ENCODE results near the gene NEK7.
"Not testable (repeated sequence)": the region's sequence is repeated elsewhere in the genome, so short reads cannot be mapped to it uniquely, and the experiment has no call there.

Gene NEK7

DNA sequence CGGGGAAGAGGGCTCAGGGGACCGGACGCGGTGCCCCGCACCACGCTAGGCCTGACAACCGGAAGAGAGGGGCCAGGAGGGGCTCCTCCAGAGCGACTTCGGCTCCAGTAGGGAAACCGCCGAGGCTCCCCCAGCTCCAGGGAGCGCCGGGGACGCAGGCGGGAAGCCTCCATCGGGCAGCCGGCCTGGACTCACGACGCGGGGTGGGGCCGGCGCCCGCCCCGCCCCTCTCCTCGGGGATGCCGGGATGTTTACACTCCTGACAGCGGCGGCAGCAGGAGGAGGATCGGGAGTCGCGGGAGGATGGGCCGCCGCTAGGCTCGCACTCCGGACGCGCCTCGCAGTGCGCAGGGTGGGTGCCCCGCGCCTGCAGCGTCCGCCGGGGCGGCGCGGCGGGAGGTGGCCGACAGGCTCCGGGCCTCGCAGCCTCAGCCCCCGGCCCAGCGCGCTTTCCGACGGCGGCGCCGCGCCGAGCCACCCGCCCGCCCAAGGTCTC is at the start of gene NEK7:
Gene NEK7, plus strand, starts transcription at position 254 of the 496 bp plus-strand sequence. CDS start 75,583 bp downstream, outside the sequence.
- peak; percentile 53 for DNase-seq

DNA sequence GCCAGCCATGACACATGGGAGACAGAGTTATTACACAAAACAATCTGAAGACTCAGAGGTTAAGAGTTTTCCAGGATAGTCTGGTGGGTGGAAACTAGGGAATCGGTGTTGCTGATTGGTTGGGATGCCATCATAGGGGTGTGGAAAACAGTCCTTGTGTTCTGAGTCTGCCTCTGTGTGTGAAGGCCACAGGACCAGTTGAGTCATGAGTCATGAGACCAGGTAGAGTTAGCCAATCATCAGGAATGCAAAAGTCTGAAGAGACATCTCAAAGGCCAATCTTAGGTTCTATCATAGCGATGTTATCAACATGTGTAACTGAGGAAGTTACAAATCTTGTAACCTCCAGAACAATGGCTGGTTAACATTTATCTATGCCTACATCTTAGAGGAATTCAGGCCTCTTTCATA is 49.7 kb upstream of the NEK7 start:
- no peak for DNase-seq

DNA sequence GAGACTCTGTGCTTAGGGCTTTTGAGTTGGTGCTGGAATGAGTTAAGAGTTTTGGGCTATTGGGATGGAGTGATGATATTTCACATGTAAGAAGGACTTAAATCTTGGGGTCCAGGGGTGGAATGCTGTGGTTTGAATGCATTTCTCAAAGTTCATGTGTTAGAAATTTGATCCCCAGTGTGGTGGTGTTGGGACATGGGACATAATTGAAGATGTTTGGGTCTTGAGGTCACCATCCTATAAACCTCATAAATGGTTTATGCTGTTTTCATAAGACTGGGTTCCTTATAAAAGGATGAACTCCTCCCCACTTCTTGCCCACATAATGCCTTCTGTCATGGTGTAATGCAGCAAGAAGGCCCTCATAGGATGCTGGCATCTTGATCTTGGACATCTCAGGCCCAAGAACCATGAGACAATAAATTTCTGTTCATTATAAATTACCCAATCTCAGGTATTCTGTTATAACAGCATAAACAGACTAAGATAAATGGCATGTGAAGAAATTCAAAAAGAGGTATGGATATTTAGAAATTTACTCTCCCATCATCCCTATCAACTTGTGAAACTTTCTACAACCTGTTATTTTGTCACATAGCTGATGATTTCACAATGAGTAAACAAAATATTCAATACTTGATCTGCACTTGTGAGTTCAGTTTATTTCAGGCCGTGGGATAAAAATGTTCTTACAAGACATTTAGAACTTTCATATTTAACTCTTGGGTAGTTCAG is 48.0 kb upstream of the NEK7 start:
- DNase-seq, result no peak

DNA sequence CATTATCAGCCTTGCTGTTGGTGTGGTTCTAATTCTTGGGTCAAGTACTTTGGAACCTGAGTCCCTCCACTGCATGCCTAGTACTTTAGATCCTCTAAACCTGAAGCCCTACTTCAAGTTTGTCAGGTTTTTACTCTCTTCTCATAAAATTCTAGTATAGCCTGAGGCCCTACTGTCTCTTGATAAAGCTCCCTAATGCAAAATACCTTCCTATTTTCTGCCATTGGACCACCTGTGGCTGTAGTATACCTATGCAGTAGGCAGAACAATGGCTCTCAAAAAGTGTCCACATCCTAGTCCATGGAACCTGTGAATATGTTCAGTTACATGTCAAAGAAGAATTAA is 47.5 kb upstream of the NEK7 start:
- DNase-seq, result no peak

DNA sequence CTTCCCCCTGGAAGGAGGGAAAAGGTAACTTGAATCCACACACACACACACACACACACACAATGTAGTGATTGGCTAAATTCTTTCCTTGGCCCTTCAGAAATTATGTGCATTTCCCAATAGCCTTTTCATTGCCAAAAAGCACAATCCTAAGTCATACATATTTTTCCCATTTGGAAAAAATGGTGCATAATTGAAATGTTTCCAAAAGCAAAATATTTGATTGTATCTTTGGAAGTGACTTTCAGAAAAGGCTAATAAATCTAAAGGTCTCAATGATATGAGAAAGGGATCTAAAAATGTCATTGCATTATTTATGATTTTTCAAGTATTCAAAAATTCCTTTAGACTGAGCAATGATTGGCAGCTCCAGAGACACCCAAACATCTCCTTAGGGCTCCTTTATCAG is 43.5 kb upstream of the NEK7 start:
- DNase-seq, result no peak

DNA sequence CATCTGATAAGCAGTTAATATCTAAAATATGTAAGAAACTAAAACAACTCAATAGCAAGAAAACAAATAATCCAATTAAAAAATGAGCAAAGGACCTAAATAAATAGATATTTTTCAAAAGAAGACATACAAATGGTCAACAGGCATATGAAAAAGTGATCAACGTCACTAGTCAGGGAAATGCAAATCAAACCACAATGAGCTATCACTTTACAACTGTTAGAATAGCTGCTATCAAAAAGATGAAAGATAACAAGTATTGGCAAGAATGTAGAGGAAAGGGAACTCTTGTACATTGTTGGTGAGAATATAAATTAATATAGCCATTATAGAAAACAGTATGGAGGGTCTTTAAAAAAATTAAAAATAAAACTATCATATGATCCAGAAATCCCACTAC is 40.7 kb upstream of the NEK7 start:
- DNase-seq, result no peak

DNA sequence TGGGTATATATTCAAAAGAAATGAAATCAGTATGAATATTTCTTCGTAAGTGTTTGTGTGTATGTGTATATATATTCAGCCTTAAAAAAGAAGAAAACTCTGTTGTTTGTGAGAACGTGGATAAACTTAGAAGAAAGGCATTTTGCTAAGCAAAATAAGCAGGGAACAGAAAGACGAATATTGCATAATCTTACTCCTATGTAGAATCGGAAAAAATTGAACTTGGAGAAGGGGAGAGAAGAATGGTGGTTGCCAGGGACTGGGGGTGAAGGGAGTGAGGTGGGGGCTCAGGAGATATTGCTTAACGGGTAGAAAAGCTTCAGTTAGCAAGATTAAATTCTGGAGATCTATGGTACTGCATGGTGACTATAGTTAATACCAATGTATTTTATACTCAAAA is 40.3 kb upstream of the NEK7 start:
- no peak for DNase-seq

DNA sequence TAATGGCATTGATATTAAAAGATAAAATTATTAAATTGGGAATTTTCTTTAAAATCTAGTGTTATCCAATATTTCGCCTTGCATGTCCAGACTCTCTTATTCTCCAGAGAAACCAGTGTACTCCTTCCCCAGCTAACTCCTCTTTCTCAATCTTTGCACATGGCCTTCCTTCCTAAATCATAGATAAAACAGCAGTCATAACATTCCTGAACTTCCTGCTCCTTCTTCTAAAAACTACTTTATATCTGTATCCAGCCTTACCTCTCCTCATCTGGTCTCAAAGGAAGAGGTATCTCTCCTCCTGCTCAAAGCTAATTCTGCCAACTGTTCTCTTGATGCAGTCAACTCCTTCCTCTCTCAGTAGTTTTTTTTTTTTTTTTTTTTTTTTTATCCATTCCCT is 39.5 kb upstream of the NEK7 start:
- DNase-seq, result no peak

DNA sequence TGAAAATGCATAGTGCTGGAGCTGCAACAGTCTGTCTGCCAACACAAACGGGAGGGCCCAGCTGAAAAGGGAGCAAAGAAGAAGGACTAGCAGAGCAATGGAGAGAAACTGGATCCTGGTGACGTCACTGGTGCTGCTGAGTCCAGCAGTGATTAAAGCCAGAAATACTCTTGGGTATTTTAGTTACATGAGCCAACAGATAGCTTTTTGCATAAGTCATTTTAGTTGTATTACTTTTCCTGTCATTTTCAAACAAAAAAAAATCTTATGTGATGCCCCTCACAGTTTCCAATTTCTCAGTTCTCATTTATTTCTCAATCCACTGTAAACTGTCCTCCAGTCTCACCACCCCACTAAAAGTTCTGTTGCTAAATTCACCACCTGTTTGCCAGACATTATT is 38.7 kb upstream of the NEK7 start:
- DNase-seq, result no peak

DNA sequence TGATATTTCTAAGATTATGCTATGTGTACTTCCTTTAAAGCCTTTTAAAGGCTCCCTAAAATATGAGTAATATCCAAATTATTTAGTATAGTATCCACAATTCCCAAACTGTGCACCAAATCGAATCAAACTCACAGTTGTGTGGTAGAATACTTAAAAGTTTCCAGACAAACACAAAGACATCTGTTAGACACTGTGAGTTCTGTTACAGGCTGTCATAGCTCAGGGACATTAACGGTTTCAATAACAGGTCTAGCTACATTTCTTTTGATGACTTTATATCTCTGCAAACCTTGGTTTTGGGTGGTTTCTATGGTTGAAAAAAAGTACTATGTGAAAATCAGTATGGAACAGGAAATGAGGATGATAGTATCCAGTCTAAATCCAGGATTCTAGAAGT is 36.9 kb upstream of the NEK7 start:
- DNase-seq, result no peak

DNA sequence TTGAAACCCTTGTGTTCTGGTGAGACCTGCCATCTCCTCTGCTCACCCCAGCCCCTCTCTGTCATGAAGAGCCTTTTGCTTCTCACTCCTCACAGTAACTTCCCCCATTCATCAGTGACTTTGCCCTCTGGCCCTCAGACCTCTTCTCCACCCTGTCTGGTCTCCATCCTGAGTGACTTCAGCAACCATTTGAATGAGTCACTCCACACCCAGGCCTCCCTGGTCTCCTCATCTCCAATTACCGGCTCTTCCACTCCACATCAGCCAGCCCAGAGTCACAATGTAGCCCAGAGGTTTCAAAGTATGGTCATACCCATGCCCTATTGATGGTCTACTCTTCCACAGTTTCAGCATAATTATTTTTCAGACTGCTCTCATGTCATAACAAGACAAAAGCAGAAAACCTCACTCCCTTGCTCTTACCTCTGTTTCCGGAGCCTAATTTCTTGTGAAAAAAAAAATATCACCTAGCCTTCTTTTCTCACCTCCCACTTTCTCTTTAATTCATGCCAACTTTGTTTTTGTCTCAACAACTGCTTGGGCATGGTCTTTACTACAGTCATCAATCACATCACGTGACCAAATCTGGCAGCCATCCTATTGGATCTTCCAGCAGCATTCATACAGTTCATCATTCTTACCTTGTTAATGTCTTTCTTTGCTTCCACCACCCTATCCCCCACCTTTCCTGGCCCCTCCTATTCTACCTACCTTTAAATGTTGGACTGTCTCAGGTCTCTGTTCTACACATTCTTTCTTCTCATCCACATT is 35.6 kb upstream of the NEK7 start:
- DNase-seq, result no peak

DNA sequence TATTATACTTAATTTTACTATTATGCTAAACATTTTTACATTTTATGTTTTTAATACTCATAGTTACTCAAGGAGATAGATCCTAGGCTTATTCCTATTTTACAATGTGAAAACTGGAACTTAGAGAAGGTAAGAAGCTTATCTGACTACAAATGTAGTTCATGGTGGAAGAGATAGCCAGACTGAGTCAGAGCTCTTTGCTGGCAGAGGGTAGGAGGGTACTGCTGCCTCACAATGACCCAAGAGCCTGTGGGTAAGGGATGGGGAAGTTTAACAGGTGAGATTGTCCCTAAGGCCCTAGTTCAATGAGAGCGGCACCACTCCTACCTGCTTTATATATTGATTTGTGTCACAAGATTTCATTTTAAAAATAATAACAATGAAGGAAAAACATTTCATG is 34.1 kb upstream of the NEK7 start:
- no peak for DNase-seq

DNA sequence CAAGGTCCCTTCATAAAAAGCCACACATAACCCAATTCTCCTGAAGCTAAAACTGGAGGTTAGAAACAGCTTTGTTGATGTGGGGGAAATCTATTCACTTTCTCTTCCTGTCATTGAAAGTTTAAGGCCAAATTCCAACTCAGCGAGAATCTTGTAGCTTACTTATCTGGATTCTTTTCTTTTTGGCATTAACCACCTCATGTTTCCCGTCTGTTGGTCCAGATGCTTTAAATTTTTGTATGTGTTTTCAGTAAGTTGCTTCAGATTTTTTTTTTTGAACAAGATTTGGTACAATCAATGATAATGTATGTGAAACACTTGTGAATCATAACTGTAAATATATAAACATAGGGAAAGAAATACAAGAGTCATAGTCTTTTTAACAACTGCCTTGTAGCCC is 33.7 kb upstream of the NEK7 start:
- no peak for DNase-seq

DNA sequence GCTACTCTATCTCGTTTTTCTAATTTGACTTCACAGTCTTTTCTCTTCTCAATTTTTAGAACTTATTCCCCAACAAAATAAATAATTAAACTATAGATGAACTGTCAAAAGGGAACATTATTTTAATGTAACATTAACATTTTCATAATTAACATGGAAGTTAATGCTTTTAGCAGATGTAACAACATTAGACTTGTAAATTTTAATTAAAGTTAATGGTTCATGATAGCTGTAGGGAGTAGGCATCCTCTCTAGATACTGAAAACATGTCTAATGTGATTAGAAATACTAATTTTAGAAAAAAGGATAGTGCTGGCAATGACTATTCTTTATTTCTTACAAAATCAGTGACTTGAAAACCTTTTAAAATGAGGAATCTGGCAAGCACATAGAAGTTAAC is 32.1 kb upstream of the NEK7 start:
- no peak for DNase-seq

DNA sequence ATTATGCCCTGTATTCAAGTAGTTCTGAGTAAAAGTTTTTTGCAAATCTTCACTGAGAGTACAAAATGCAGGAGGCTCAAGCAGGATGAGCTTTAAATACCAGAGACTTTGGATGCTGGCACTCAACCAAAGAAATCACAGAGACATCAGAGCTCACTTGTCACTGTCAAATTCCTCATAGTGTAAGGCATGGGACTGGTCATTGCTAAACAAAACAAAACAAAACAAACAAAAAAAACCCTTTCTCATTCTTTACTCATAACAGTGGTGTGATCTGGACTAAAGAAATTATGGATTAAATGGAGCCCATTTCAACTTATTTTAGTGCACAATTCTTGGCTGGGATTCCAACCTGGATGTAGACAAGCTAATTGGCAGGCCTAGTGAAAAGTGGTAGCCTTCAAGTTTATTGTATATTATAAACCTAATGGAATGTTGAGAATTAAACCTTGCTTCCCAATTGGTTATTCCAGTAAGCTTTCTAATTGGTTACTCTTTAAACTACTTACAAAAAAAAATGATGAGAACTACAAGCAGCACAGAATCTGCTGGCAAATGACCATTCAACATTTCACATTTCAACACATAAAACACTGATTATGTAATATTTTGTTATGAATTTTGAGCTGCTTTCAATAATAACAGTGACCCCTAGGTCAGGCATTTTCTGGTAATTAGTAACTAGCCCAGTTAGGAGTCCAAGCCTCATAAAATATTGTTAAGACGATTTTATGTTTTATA is 30.6 kb upstream of the NEK7 start:
- no peak for DNase-seq

DNA sequence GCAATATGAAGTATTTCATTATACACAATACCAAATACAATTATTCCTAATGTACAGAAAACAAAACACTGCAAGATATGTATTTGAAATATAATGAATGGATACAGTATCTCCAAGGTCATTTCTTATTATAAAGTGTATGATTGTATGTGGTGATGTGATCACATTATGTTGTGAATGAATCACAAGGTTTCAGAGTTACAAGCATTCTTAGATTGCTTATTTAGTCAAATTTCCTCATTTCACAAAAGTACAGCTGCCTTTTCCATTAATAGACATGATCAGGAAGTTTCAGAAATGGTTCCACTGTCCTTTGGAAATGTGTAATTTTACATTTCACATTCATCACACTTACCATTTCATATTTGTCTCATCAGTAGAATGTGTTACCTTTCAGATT is 28.3 kb upstream of the NEK7 start:
- DNase-seq, result no peak

DNA sequence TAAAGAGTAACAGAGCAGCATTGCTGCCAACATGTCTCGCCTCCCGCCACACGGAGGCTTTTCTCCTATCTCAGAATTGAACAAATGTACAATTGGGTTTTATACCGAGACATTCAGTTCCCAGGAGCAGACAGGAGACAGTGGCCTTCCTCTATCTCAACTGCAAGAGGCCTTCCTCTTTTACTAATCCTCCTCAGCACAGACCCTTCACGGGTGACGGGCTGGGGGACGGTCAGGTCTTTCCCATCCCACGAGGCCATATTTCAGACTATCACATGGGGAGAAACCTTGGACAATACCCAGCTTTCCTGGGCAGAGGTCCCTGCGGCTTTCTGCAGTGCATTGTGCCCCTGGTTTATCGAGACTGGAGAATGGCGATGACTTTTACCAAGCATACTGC is 26.7 kb upstream of the NEK7 start:
- DNase-seq, result not testable (repeated sequence)

DNA sequence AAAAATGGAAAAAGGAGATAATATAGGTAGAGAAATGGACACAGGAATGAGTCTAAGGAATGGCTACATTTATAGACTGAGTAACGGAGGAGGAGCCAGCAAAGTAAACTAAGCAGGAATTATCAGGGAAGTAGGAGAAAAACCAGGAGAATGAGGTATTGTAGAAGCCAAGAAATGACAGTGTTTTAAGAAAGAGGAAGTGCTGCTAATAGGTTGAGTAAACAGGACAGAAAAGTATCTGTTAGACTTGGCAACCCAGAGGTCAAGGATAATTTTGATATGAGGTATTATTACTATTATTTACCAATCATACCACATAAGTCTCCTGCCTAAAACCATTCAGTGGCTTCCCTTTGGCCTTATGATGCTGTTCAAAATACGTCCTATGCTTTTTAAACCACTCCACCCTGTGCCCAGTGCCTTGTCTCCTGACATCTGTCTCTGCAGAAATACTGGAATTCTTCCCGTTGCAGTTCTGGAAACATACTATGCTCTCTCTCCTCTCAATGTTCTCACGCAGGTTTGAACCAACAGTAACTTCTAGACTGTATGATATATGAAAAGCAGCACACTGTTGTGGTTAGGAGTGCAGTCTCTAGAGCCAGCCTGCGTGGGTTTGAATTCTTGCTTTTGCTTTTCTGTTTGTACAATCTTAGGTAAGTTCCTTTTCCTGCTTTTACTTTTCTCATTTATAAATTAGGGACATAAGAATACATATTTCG is 24.6 kb upstream of the NEK7 start:
- DNase-seq, result no peak

DNA sequence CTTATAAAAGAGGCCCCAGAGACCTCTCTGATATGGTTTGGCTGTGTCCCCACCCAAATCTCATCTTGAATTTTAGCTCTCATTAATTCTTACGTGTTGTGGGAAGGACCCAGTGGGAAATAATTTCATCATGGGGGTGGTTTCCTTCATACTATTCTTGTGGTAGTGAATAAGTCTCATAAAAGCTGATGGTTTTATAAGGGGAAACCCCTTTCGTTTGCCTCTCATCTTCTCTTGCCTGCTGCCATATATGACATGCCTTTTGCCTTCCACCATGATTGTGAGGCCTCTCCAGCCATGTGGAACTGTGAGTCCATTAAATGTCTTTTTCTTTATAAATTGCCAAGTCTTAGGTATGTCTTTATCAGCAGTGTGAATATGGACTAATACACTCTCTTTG is 22.5 kb upstream of the NEK7 start:
- no peak for DNase-seq

DNA sequence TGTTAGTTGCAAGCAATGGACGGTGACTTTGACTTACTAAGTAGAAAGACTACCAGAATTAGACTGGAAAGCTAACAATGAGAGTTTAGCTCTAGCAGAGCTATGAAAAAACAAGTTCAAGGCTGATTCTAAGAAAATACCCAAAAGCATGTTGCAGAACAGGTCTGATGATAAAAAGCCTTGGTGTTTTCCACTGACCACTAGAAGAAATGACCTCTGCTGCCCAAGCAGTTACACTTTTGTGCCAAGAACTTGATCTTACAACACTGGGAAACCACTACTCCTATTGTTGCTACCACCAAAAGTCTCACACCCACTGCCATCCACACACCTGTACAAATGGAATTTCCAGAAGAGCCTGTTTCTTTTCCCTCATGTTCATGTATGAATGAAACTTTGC is 21.4 kb upstream of the NEK7 start:
- no peak for DNase-seq

DNA sequence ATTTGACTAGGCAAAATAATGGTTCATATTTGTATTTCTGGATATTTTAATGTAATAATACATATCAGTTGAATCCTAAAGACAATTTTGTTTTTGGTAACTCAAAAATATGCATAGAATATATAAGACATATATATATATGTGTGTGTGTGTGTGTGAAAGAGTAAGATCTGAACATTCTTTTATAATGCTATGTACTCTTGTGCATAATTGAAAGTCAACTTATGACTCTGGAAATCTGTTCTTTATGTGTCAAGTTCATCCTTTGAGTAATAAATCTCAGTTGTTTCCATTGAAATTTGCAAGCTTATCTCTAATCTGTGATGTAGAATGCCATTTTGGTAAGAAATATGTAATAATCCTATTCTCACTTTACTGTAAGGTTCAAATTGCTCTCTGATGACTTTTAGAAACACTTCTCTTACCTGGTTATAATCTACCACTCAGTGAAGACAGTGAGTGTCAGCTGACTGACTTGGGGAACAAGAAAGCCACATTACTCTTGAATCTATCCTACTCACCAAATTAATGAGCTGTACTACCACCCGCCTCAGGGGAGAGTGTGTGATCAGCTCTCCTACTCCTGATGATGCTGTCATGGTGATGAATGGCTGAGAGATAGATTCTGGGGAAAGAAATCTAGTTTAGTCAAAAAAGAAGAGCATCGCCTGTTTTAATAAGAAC is 15.0 kb upstream of the NEK7 start:
- DNase-seq, result no peak

DNA sequence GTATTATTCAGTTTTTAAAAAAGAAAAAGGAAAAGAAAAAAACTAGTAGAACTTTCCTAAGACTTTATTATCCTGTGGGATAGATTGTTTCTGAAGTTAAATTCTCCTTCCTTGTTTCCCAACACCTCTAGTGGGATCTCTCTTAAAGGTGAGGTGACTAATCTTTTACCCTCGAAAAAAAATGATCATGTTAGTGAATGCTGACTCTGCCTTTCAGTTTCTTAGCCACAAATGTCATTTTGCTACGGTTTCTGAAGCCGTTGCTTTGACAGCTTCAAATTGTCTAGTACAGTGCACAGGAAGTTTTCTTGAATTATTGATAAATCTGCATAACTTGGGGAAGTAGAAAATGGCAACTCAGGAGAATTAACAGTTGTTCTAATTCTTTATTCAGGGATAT is 13.0 kb upstream of the NEK7 start:
- no peak for DNase-seq

DNA sequence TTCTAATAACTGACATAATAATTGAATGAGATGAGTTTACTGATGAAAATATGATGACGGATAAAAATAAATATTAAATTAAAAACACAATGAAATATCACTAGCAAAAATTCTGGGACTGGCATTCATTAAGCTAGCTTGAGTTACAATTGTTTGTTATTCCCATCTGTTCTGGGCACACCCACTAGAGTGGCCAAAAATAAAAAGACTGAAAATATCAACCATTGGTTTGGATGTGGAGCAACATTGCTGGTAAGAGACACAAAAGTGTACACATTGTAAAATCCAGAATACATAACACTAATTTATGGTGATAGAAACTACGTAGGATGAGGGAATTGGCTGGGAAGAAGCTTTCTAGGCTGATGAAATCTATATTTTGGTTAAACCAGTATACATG is 9.6 kb upstream of the NEK7 start:
- no peak for DNase-seq
